OCI-LY3 (cell line): ENCODE results near the gene IL16.

Experiments
- CTCF ChIP-seq: fragments of 200-600, 300-600 bp; sonication (generic); IDR thresholded peaks from 2 replicates; pipeline ENCODE4 v1.5.1; 2014; ENCODE audit warnings: antibody characterized with exemption, low read length, low read depth
- EZH2phosphoT487 ChIP-seq: fragments of 200-600 bp; shearing (Covaris generic); IDR thresholded peaks from 2 replicates; pipeline ENCODE4 v1.6.1; 2018; ENCODE audit warnings: antibody characterized with exemption, mixed run types, low read depth

- no peak for TF ChIP-seq CTCF
- no peak for TF ChIP-seq EZH2phosphoT487
Observed at GRCh38 chr15:81190922-81191507, 5.7 kb upstream of the IL16 start.
